GM23338 (cell line): ENCODE measurements around the gene GPHN. TPM values are rescaled to one million over a fixed set of nuclear protein-coding genes. Genes with fewer than 3 reads are reported as not detected.

Experiments
- ATAC-seq: fragments of 200-7000 bp; cut with Tn5 transposase; 3 replicates; pipeline ENCODE4 v1.9.1; 2020
- DNase-seq: peaks from one replicate; pipeline ENCODE4 v3.0.0-alpha.2; 2015; ENCODE audit warnings: low spot score
- H2AFZ ChIP-seq: fragments of 200-600 bp; sonication (generic); 2 replicates; pipeline ENCODE4 v1.8.0; 2016; ENCODE audit warnings: antibody characterized with exemption, mild to moderate bottlenecking, moderate library complexity
- H3F3A ChIP-seq: fragments of 200-600 bp; sonication (generic); replicated peaks from 2 replicates; pipeline ENCODE4 v1.8.0; 2017; ENCODE audit warnings: antibody characterized with exemption, mixed run types, low read depth
- H3K27ac ChIP-seq: fragments of 200-600 bp; sonication (generic); 2 replicates; pipeline ENCODE4 v1.6.1; 2016; ENCODE audit warnings: low read depth
- H3K27me3 ChIP-seq: fragments of 200-600 bp; sonication (generic); 2 replicates; pipeline ENCODE4 v1.8.0; 2016; ENCODE audit warnings: mild to moderate bottlenecking, mixed run types, moderate library complexity; ENCODE audit not compliant: insufficient read depth
- H3K36me3 ChIP-seq: fragments of 200-600 bp; sonication (generic); 2 replicates; pipeline ENCODE4 v1.8.0; 2016; ENCODE audit warnings: mild to moderate bottlenecking; ENCODE audit not compliant: insufficient read depth
- H3K4me1 ChIP-seq: fragments of 200-600 bp; sonication (generic); 2 replicates; pipeline ENCODE4 v1.8.0; 2016; ENCODE audit warnings: mild to moderate bottlenecking, moderate library complexity; ENCODE audit not compliant: insufficient read depth
- H3K4me2 ChIP-seq: fragments of 200-600 bp; sonication (generic); 2 replicates; pipeline ENCODE4 v1.7.1; 2017; ENCODE audit warnings: mixed run types
- H3K4me3 ChIP-seq: fragments of 200-600 bp; sonication (generic); 2 replicates; pipeline ENCODE4 v1.6.1; 2016; ENCODE audit warnings: mixed run types
- H3K79me2 ChIP-seq: fragments of 200-600 bp; sonication (generic); replicated peaks from 2 replicates; pipeline ENCODE4 v1.8.0; 2017; ENCODE audit warnings: mild to moderate bottlenecking; ENCODE audit not compliant: insufficient read depth
- H3K9me2 ChIP-seq: fragments of 200-600 bp; sonication (generic); 2 replicates; pipeline ENCODE4 v1.8.0; 2017; ENCODE audit not compliant: insufficient read depth
- H4K20me1 ChIP-seq: fragments of 200-600 bp; sonication (generic); replicated peaks from 2 replicates; pipeline ENCODE4 v1.8.0; 2017; ENCODE audit warnings: mild to moderate bottlenecking; ENCODE audit not compliant: insufficient read depth
- H3K27ac Mint-ChIP-seq: 2 replicates; pipeline ENCODE4 v1.8.0; 2020; ENCODE audit warnings: inconsistent platforms, mild to moderate bottlenecking, moderate library complexity, mixed read lengths
- H3K27me3 Mint-ChIP-seq: 3 replicates; pipeline ENCODE4 v1.8.0; 2022; ENCODE audit warnings: low read depth, mild to moderate bottlenecking, moderate library complexity, mixed read lengths, inconsistent platforms; ENCODE audit not compliant: insufficient read depth, poor library complexity
- H3K36me3 Mint-ChIP-seq: 3 replicates; pipeline ENCODE4 v1.8.0; 2021; ENCODE audit warnings: low read depth, mild to moderate bottlenecking, inconsistent platforms, moderate library complexity, mixed read lengths
- H3K4me1 Mint-ChIP-seq: 3 replicates; pipeline ENCODE4 v1.8.0; 2020; ENCODE audit warnings: mild to moderate bottlenecking, inconsistent platforms, mixed read lengths
- H3K4me3 Mint-ChIP-seq: 3 replicates; pipeline ENCODE4 v1.8.0; 2021; ENCODE audit warnings: moderate library complexity, mild to moderate bottlenecking, inconsistent platforms, mixed read lengths
- H3K9me3 Mint-ChIP-seq: 3 replicates; pipeline ENCODE4 v1.8.0; 2020; ENCODE audit warnings: moderate library complexity, mild to moderate bottlenecking, inconsistent platforms, mixed read lengths
- EZH2 ChIP-seq: fragments of 200-600 bp; sonication (generic); IDR thresholded peaks from one replicate; pipeline ENCODE4 v1.8.0; 2017; ENCODE audit warnings: antibody characterized with exemption, mild to moderate bottlenecking, low read depth; ENCODE audit not compliant: unreplicated experiment
- EZH2phosphoT487 ChIP-seq: fragments of 200-600 bp; sonication (generic); IDR thresholded peaks from one replicate; pipeline ENCODE4 v1.8.1; 2018; ENCODE audit warnings: antibody characterized with exemption; ENCODE audit not compliant: unreplicated experiment
- JUNB ChIP-seq: IDR thresholded peaks from one replicate; pipeline ENCODE4 v1.6.1; 2016; ENCODE audit warnings: antibody characterized with exemption; ENCODE audit not compliant: unreplicated experiment
- NANOG ChIP-seq: IDR thresholded peaks from 2 replicates; pipeline ENCODE4 v1.6.1; 2016; ENCODE audit warnings: antibody characterized with exemption, borderline replicate concordance
- POLR2AphosphoS5 ChIP-seq: IDR thresholded peaks from 2 replicates; pipeline ENCODE4 v1.6.1; 2016; ENCODE audit warnings: antibody characterized with exemption, low read depth
- STAT1 ChIP-seq: IDR thresholded peaks from one replicate; pipeline ENCODE4 v1.6.1; 2016; ENCODE audit warnings: antibody characterized with exemption; ENCODE audit not compliant: unreplicated experiment
- ZNF114 ChIP-seq: fragments of 250-450 bp; sonication (Bioruptor Pico); IDR thresholded peaks from 2 replicates; pipeline ENCODE4 v1.5.0; 2020; ENCODE audit warnings: mild to moderate bottlenecking, moderate library complexity
- ZNF331 ChIP-seq: fragments of 250-450 bp; sonication (Bioruptor Pico); IDR thresholded peaks from 2 replicates; pipeline ENCODE4 v1.5.0; 2020; ENCODE audit warnings: low read depth, mild to moderate bottlenecking, moderate library complexity
- polyA plus RNA-seq: library from polyadenylated mRNA; unstranded; fragments of >200 nt; fragmentation: Nextera tagmentation; extraction: Ambion mirVana; gene quantifications from 2 replicates; pipeline ENCODE4 v1.2.1, GENCODE V29; 2016
- total RNA-seq: library from RNA; depleted of rRNA; stranded (reverse); fragments of >200 nt; shearing (Covaris generic); gene quantifications from 2 replicates; pipeline ENCODE4 v1.2.3, GENCODE V29; 2014
- TF ChIP-seq, protein P1 (sequence below): IDR thresholded peaks from 2 replicates; pipeline ENCODE4 v1.6.1; 2016; ENCODE audit warnings: antibody characterized with exemption
- TF ChIP-seq, protein P2 (sequence below): fragments of 250-450 bp; sonication (Bioruptor Pico); IDR thresholded peaks from 2 replicates; pipeline ENCODE4 v1.5.0; 2020; ENCODE audit warnings: mild to moderate bottlenecking, moderate library complexity
- TF ChIP-seq, protein P3 (sequence below), 2 experiments: fragments of 200-600 bp in 1 of 2; sonication (generic) in 1 of 2; conservative IDR thresholded peaks; 2 replicates each; pipeline versions ENCODE4 v1.5.1 to v1.6.1; 2016 to 2017; ENCODE audit warnings: antibody characterized with exemption in 2 of 2, low read depth in 2 of 2, mild to moderate bottlenecking in 2 of 2, moderate library complexity in 1 of 2

GPHN gene
- total and polyA plus RNA-seq, 2 experiments from 2014 or later = 17.6 to 20.6 TPM

DNA sequence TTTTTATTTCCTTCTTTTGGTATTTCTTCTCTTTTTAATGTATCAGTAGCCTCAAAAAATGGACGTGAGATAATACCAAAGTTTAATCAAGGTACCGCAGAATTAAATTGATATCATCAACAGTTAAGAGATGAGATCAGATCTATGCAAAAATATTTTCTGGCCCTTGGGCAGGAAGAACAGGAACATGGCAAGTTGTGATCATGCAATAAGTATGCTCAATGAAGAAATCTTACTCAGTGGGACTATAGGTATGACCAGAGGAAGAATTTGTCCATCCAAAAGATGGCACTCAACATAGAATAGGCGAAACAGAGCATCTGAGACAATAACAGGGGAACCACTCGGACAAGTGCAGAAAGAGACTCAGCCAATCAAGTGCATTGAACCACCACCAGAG, 680.4 kb downstream of the GPHN start:
- no peak for TF ChIP-seq POLR2AphosphoS5
- TF ChIP-seq, protein P1, sequence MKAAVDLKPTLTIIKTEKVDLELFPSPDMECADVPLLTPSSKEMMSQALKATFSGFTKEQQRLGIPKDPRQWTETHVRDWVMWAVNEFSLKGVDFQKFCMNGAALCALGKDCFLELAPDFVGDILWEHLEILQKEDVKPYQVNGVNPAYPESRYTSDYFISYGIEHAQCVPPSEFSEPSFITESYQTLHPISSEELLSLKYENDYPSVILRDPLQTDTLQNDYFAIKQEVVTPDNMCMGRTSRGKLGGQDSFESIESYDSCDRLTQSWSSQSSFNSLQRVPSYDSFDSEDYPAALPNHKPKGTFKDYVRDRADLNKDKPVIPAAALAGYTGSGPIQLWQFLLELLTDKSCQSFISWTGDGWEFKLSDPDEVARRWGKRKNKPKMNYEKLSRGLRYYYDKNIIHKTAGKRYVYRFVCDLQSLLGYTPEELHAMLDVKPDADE = no peak
- TF ChIP-seq, protein P2, sequence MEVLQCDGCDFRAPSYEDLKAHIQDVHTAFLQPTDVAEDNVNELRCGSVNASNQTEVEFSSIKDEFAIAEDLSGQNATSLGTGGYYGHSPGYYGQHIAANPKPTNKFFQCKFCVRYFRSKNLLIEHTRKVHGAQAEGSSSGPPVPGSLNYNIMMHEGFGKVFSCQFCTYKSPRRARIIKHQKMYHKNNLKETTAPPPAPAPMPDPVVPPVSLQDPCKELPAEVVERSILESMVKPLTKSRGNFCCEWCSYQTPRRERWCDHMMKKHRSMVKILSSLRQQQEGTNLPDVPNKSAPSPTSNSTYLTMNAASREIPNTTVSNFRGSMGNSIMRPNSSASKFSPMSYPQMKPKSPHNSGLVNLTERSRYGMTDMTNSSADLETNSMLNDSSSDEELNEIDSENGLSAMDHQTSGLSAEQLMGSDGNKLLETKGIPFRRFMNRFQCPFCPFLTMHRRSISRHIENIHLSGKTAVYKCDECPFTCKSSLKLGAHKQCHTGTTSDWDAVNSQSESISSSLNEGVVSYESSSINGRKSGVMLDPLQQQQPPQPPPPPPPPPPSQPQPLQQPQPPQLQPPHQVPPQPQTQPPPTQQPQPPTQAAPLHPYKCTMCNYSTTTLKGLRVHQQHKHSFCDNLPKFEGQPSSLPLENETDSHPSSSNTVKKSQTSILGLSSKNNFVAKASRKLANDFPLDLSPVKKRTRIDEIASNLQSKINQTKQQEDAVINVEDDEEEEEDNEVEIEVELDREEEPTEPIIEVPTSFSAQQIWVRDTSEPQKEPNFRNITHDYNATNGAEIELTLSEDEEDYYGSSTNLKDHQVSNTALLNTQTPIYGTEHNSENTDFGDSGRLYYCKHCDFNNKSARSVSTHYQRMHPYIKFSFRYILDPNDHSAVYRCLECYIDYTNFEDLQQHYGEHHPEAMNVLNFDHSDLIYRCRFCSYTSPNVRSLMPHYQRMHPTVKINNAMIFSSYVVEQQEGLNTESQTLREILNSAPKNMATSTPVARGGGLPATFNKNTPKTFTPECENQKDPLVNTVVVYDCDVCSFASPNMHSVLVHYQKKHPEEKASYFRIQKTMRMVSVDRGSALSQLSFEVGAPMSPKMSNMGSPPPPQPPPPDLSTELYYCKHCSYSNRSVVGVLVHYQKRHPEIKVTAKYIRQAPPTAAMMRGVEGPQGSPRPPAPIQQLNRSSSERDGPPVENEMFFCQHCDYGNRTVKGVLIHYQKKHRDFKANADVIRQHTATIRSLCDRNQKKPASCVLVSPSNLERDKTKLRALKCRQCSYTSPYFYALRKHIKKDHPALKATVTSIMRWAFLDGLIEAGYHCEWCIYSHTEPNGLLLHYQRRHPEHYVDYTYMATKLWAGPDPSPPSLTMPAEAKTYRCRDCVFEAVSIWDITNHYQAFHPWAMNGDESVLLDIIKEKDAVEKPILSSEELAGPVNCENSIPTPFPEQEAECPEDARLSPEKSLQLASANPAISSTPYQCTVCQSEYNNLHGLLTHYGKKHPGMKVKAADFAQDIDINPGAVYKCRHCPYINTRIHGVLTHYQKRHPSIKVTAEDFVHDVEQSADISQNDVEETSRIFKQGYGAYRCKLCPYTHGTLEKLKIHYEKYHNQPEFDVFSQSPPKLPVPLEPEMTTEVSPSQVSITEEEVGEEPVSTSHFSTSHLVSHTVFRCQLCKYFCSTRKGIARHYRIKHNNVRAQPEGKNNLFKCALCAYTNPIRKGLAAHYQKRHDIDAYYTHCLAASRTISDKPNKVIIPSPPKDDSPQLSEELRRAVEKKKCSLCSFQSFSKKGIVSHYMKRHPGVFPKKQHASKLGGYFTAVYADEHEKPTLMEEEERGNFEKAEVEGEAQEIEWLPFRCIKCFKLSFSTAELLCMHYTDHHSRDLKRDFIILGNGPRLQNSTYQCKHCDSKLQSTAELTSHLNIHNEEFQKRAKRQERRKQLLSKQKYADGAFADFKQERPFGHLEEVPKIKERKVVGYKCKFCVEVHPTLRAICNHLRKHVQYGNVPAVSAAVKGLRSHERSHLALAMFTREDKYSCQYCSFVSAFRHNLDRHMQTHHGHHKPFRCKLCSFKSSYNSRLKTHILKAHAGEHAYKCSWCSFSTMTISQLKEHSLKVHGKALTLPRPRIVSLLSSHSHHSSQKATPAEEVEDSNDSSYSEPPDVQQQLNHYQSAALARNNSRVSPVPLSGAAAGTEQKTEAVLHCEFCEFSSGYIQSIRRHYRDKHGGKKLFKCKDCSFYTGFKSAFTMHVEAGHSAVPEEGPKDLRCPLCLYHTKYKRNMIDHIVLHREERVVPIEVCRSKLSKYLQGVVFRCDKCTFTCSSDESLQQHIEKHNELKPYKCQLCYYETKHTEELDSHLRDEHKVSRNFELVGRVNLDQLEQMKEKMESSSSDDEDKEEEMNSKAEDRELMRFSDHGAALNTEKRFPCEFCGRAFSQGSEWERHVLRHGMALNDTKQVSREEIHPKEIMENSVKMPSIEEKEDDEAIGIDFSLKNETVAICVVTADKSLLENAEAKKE (CRISPR knock-in tag) = no peak
- no peak overlapping the region for H3K4me2 ChIP-seq

DNA sequence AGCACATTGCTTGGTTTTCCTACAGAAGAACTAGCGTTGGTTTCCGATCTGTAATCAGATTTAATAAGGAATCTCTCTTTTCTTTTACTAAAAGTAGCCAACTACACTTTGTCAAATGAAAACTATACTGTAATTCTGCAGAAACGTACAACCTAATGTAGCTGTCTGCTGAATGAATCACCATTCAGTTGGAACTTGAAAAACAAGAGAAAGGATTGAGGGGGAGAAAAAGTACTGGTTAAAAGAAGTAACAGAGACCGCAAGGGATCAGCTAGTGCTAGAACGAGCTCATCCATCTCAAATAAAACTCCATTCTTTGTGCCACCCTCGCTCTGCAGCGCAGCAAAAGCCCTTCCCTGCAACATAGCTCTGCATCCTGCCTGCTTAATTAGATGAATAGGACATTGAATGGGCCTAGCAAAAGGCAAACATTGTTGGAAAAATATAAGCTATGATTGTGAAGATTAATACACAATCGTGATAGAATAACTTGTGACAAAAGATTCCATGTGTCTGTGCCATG, 683.9 kb downstream of the GPHN start:
- Histone ChIP-seq H3K4me3 (no peak overlapping the region), H3K27ac (no peak overlapping the region), H3K4me2 (no peak overlapping the region), H3K27me3 (no peaks in the 10 kb centered on the region), H3F3A (no peaks in the 10 kb centered on the region), H3K79me2 (no peaks in the 10 kb centered on the region), H2AFZ (no peak overlapping the region; the same call in 1 of the 2 replicates), H4K20me1 (no peaks in the 10 kb centered on the region), H3K4me1 (no peaks in the 10 kb centered on the region), H3K9me2 (no peaks in the 10 kb centered on the region), H3K36me3 (no peaks in the 10 kb centered on the region)
- DNase-seq (no peak), ATAC-seq (no peak)
- H3K9me3 Mint-ChIP-seq = no peaks in the 10 kb centered on the region
- H3K27me3 Mint-ChIP-seq = no peaks in the 10 kb centered on the region
- H3K4me3 Mint-ChIP-seq = no peak overlapping the region
- H3K4me1 Mint-ChIP-seq = peaks cover 6% of the 10 kb centered on the region; the same call in 2 of the 3 replicates
- no peak overlapping the region for H3K27ac Mint-ChIP-seq
- H3K36me3 Mint-ChIP-seq = no peaks in the 10 kb centered on the region
- TF ChIP-seq ZNF114 (CRISPR knock-in tag) (no peak), JUNB (no peak), EZH2phosphoT487 (no peak), STAT1 (no peak), EZH2 (no peak), ZNF331 (CRISPR knock-in tag) (no peak), NANOG (no peak)
- TF ChIP-seq, protein P3, sequence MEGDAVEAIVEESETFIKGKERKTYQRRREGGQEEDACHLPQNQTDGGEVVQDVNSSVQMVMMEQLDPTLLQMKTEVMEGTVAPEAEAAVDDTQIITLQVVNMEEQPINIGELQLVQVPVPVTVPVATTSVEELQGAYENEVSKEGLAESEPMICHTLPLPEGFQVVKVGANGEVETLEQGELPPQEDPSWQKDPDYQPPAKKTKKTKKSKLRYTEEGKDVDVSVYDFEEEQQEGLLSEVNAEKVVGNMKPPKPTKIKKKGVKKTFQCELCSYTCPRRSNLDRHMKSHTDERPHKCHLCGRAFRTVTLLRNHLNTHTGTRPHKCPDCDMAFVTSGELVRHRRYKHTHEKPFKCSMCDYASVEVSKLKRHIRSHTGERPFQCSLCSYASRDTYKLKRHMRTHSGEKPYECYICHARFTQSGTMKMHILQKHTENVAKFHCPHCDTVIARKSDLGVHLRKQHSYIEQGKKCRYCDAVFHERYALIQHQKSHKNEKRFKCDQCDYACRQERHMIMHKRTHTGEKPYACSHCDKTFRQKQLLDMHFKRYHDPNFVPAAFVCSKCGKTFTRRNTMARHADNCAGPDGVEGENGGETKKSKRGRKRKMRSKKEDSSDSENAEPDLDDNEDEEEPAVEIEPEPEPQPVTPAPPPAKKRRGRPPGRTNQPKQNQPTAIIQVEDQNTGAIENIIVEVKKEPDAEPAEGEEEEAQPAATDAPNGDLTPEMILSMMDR (conservative IDR thresholded peaks at IDR 0.05; ENCODE audit: low read depth in 2 of 2) = no peak

More for the DNA sequence above, 680.4 kb downstream of the GPHN start:
- ATAC-seq (no peak), DNase-seq (no peak)
- Mint-ChIP-seq H3K9me3 (no peaks in the 10 kb centered on the region), H3K4me1 (peaks cover 6% of the 10 kb centered on the region; the same call in 2 of the 3 replicates), H3K27me3 (peaks cover 5% of the 10 kb centered on the region), H3K4me3 (no peak overlapping the region), H3K36me3 (no peaks in the 10 kb centered on the region), H3K27ac (no peak overlapping the region)
- Histone ChIP-seq H3K27me3 (no peaks in the 10 kb centered on the region), H3K4me3 (no peak overlapping the region), H4K20me1 (no peaks in the 10 kb centered on the region), H2AFZ (no peak overlapping the region), H3K4me1 (no peaks in the 10 kb centered on the region), H3K9me2 (no peaks in the 10 kb centered on the region), H3K36me3 (no peaks in the 10 kb centered on the region), H3K79me2 (no peaks in the 10 kb centered on the region), H3K27ac (no peak overlapping the region), H3F3A (no peaks in the 10 kb centered on the region)
